HTERT RPE-1 (cell line): Measurements from ENCODE around the gene ITGB5.

ENCODE experiments used
- in situ Hi-C: fragments of 300-500 bp; cut with MboI; formaldehyde crosslinking; loops from 4 replicates; pipeline ENCODE4 v1.14.3; 2020; ENCODE audit warnings: low sequenced_read_pairs

Gene ITGB5, protein sequence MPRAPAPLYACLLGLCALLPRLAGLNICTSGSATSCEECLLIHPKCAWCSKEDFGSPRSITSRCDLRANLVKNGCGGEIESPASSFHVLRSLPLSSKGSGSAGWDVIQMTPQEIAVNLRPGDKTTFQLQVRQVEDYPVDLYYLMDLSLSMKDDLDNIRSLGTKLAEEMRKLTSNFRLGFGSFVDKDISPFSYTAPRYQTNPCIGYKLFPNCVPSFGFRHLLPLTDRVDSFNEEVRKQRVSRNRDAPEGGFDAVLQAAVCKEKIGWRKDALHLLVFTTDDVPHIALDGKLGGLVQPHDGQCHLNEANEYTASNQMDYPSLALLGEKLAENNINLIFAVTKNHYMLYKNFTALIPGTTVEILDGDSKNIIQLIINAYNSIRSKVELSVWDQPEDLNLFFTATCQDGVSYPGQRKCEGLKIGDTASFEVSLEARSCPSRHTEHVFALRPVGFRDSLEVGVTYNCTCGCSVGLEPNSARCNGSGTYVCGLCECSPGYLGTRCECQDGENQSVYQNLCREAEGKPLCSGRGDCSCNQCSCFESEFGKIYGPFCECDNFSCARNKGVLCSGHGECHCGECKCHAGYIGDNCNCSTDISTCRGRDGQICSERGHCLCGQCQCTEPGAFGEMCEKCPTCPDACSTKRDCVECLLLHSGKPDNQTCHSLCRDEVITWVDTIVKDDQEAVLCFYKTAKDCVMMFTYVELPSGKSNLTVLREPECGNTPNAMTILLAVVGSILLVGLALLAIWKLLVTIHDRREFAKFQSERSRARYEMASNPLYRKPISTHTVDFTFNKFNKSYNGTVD

DNA sequence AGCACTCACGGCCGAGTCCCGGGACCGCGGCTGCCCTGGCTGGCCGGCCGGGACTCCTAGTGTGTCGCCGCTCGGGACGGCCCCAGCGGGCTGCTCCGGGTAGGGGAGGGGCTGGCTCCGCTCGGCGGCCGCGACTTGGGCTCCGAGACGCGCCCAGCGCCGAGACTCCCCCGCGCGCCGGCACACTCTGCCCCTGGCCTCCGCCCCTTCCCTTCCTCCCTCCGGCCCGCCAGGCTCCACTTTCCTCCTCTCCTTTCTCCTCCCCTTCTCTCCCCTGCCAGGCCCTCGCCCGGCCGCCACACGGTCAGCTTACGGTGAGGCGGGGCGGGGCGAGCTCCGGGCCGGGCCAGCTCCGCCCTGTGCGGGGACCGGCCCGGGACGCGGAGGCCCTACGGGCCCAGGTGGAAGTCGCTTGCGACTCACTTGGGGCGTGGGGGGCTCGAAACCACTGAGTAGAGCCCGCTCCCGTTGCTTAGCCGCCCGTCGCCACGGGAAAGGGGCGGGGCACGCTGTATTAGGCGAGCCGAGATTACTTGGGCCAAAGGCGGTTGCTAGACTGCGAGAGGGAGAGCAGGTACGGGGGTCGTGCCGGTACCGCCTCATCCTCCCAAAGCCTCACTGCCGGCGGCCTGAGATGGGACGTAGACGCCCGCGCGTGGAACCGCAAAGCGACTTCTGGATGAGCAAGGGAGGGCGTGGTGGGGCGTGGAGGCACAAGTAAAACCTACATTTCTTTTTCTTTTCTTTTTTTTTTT is at the start of gene ITGB5:
ITGB5 (minus strand) TSS at position 189 of the 755 bp plus-strand sequence. CDS start 365 bp downstream, outside the sequence.
- in situ Hi-C loops = no loop called here

DNA sequence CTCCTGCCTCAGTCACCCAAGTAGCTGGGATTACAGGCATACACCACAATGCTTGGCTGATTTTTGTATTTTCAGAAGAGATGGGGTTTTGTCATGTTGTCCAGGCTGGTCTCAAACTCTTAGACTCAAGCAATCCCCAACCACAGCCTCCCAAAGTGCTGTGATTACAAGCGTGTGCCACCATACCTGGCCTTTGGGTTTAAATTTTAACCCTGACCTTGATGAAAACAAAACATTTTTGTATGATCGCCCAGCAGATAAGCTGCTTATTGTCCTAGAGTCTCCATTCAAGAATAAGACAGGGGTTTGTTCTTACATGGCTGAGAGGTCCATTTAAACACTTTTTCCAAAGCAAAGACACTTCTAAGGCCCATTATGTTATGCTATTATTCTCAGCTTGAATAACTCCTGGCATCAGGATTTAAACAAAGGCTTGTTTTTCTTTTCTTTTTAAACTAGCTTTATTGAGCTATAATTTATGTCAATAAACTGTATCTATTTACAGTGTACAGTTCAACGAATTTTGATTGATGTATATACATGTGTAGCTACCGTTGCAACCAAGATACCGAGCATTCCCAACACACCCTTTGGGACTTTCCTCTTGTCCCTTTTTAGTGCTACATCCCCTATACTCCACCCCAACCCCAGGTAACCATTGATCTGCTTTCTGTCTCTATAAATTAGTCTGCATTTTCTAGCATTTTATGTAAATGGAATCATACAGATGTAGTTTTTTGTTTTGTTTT is 48.8 kb upstream of the ITGB5 start:
- in situ Hi-C loops = no loop called here

DNA sequence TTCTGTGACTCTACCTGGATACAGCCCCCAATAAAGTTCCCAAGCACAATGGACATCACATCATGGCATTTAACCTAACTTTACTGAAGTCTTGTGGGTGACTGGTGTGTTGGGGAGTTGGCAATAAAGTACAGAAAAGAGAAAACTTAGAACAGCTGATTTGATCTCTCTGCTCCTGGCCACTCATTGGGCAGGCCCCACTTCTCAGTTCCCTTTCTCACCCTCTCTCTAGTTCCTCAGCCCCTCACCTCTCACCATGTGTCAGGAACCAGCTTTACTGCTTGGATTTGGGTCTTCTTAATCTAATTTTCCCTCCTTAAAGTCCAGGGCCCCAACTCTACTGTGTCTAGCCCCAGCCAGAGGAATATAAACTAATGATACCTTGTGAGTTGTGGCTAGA is 48.1 kb upstream of the ITGB5 start:
- in situ Hi-C loops = no loop called here

DNA sequence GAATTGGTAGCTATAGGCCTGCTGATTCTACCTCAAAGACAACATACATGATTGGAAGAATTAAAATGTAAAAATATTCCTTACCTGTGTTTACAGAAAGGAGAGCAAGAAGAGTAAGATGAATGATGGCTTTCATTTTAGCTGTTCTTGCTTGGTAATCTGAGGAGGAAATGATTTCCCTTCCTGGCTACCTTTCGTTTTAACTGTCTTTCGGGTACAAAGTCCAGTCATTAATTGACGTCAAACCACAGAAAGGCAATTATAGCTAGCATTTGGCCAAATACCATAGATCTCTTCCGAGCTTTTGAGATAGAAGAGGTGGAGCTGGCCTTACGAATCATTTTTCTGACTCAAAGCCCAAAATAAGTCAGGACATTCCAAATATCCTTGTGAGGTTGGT is 47.4 kb upstream of the ITGB5 start, which contains the start of gene MUC13:
MUC13 (minus strand) TSS at position 175 of the 400 bp plus-strand sequence; CDS start at position 136, 39 bp downstream.
- in situ Hi-C loops = no loop called here

DNA sequence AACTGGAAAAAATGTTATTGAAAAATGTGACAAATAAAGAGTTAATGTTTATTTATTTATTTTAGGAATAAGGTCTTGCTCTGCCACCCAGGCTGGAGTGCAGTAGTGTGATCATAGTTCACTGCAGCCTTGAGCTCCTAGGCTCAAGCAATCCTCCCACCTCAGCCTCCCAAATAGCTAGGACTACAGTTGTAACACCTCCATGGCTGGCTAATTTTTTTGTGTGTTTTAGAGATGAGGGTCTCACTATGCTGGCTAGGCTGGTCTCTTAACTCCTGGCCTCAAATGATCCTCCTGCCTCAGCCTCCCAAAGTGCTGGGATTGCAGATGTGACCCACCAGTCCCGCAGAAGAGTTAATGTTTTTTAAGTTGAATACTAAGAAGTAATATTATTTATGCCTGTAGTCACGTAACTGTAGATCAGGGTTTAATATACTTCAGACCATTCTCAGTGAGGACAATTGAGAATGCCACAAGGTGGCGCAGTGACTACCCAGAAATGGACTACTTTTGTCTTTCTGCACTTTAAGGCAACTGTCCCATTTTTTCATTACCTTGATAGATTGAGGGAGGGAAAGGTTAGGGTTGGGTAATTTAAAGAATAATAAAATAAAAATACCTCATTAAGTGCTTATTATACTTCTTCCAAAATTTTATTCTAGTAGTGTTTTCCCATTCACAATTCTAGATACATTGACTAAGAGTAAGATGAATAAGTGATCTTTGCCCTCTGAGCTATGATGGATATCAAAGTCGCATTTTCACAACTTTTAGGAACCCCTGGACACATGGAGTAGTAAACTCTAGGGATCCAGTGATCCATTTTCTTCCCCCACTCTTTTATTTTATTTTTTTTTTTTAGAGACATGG is 41.4 kb upstream of the ITGB5 start:
- in situ Hi-C loops = no loop called here

DNA sequence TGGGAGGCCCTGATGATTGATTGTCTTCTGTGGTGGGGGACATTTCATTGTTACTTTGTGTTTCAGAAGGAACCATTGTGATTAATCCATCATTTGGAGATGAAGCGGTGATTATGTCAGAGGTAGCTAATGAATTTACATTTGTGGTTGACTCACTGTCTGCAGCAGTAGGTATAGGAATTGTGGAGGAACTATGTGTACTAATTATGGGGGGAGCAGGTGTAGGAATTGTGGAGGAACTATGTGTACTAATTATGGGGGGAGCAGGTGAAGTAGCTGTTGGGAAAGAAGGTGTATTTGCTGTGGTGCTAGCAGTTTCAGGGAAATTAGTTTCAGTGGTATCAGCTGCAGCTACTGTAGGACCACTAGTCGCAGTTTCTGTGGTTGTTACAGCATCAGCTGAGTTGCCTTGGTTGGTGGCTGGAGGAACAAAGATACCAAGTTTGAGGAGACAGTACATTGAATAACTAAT is 40.4 kb upstream of the ITGB5 start:
- in situ Hi-C loops = no loop called here

DNA sequence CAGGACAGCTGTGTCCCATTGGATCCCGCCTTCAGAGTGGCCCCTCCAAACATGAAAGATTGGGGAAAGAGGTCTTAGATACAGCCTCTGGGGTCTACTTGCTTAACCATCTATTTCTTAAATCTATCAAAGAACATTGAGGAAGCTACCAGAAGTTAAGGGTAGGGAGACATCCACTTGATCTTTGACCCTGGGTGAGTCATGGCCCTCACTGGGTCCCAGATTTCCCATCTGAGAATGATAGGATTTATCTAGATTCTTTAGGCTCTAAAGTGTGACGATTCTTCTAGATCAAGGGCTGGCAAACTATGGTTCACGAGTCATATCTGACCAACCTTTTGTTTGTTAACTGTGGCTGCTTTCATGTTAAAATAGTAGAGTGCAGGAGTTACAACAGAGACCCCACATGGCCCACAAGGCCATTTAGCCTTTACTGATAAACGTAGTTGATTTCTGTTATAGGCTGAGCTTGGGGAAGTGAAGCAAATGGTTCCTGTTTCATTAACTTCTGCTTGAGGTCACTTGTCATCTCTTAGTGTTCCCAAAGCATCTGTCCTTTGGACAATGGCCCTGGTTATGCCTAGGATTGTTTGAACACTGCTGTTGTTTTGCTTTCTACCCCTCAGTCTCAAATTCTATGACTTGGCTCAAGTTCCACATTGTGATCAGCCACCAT is 39.4 kb upstream of the ITGB5 start:
- in situ Hi-C loops = no loop called here

DNA sequence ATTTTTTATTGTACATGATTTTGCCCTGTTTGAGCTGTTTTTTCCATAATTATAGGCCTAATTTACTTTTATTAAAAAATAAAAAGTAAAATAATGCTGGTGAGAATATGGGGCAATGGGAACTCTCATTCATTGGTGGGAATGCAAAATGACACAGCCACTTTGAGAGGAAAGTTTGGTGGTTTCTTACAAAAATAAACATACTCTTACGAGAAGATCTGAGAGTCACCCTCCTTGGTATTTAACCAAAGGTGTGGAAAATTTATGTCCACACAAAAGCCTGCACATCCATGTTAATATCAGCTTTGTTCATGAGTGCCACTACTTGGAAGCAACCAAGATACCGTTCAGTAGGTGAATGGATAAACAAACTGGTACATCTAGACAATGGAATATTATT is 37.6 kb upstream of the ITGB5 start:
- in situ Hi-C loops = no loop called here

DNA sequence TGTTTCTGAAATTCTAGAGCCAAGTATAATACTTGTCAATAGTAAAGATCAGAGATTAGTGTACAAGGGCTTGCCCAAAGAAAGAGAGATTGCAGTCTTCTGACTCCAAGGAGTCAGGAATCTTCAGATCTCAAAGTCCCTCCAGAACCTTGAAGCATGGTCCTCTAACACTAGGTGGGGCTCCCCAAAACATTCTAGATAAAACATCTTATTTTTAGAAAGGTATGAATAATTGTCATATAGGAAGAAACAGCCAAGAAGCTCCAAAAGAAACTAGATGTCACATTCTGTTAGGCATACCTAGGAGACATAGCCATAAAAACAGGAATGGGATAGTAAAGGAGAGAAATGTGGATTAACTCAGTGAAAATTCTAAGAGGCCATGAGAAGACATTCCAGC is 36.7 kb upstream of the ITGB5 start:
- in situ Hi-C loops = no loop called here

DNA sequence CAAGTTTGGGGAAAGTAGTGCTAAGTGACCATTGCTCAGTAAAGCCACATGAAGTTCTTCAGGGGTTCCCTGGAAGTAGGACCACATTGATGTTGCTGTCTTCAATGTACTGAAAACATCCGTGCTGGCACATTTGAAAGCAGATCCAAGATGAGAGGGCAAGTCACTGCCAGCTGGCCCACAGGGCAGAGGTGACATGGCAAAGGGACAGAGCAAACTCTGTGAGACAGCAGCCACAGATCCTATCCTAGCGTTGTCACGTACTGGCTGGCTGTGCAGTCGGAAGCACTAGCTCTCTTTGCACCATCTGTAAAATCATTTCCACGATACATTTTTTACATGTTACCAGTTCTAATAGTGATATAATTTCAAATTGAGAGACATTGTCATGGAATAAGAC is 33.6 kb upstream of the ITGB5 start:
- in situ Hi-C loops = no loop called here

DNA sequence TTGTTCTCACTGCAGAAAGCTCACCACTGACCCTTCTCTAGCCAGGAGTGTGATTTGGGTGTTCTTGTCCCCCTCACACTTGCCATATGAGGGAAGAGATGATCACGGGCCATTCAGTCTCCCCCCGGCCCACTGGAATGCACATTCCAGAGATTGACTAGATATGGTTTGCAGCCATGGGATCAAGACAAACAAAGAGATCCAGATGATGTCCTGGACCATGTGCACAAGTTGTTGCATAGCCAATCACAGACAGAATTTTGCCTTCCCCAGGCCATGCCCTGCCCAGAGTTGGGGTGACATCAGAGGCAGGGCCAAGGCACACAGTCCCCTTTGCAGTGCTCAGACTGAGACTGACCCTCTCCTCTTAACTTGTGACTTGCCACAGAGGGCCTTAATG is 32.6 kb upstream of the ITGB5 start:
- in situ Hi-C loops = no loop called here

DNA sequence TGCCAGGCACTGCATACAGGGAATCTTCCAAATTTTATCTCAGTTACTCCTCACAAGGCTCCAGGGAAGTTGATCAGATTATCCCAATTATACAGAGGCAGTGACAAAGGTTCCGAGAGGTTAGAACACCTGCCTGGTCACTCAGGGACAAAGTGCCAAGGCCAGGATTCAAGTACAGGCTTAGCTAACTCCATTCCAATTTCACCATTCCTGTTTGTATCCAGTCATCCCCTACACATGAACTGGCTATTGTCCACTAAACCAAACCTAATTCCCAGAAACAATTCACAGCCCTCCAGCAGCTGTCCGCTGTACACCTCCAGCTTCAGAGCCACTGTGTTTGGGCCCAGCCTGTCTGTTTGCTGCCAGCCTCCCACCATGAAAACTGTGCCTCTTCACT is 31.4 kb upstream of the ITGB5 start:
- in situ Hi-C loops = no loop called here

DNA sequence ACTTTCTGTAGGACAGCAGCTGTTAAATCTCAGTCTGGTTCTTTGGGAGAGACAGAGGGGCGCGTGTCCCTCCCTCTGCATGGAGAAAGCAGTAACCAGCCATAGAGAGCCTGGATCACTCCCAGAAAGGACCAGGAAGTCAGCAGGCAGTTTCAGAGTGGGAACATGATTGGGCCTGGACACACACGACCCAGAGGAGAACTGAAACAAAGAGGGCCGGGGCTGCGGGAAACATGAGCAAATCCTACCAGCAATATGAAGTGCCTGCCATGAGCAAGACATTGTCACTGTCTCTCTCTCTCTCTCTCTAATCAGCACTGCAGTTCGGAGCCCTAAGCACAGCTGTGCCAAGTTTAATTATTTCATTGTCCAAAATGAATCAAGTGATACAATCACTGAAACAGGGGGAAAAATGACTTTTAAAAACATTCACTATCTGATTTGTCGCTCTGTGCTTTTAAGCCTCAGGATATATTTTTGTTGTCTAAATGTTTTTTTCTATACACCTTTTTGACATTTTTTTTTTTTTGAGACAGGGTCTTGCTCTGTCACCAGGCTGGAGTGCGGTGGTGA is 29.8 kb upstream of the ITGB5 start:
- in situ Hi-C loops = no loop called here

DNA sequence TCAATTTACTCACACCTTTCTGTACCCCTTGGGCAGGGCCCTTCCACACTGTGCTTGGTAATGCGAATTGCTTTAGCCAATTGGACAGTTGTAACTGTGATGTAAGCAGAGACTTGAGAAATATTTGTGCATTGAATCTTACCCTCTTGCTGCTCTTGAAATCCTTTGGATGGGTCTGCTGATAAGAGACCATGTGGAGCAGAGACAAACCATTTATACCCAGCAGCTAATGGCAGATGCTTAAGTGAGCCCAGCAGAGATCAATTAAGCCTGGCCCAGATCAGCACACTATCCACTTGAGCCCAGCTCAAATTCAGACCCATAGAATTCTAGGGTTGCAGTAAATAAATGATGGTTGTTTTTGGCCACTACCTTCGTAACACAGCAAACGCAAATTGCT is 28.1 kb upstream of the ITGB5 start:
- in situ Hi-C loops = no loop called here

DNA sequence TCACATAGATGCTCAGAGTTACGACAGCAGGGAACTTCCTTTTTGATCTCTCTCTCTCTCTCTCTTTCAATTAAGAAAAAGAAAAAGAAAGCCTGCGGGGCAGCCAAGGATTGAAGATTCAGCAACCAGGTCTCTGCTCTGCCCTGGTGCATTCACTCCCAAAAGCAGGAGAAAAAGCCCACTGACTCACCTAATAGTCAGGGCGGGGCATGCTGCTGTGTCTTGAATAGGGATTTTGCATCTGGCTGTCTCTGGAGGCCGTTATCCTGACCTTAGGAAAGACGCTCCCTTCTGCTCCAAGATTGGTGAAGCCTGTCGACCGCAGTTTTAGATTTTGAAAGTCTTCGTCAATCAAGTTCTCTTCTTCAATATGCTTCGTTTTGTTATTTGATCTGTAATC is 20.8 kb upstream of the ITGB5 start:
- in situ Hi-C loops = no loop called here

DNA sequence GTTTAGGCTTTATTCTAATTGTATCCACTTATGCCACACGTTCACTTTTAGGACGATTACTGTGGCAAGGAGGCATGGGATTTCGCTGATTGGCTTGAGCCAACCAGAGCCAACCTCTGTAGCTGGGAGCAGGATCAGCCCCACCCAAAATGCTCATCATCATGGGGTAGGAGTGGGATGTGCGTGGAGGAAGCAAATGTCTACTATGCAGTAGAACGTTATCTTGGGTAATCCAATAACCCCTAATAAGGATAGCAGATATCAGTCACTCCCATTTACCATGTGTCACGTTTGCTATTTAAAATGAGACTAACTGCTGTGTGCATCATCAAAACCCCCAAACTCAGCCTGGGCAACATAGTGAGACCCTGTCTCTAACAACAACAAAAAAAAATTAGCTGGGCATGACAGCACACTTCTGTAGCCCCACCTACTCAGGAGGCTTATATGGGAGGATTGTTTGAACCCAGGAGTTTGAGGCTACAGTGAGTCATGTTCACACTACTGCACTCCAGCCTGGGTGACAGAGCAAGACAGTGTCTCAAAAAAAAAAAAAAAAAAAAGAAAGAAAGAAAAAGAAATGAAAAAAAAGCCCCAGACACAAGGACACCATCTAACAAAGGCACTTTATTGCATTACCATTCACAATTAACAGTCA is 17.8 kb upstream of the ITGB5 start:
- in situ Hi-C loops = no loop called here

DNA sequence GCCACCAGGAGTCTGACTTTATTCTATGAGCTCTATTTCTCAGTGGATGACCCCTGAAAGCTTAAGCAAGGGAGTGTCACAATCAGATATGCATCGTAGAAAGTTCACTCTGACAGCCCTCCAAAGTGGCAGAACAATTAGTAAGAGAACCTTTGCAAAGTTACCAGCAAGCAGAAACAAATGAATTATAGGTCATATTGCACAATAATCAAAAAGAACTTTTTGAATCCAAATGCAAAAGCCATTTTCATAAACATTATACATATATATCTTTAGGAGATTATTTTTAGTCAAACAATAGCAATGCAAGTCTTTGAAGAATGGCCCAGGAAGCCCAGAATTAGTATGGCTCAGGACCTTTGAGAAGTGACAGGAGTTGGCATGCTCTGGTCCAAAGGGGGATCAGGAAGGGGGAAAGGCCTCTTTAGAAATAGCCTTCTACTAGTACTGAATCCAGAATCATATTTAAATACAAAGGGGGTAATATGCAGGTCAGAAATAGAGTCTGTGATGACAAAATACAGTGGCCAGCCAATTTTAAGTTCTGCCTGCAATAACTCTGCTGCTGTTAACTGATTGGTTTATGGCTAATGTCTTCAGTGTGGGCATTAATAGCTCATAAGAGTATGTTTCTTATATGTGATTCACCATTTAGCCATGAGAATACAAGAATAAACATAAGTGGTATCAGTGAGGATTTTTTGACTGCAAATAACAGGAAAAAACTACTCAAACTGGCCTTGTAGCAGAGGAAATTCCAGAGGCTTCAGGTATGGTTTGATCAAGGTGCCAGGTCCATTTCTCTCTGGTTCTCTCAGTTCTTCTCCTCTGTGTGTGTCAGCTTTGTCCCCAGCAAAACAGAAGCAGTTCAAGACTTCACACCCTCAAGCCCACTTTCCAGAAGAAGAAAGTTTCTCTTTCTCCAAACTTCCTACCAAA is 17.0 kb upstream of the ITGB5 start:
- in situ Hi-C loops = no loop called here
